Right renal cortex interstitium (tissue), 3 donors: Measurements from ENCODE around the gene CHRNA9. TPM values are rescaled to one million over a fixed set of nuclear protein-coding genes. Genes with fewer than 3 reads are reported as not detected.
A peak's percentile ranks its signal among the peaks of the same experiment; 100 is the strongest.

ENCODE experiments used
- DNase-seq, 3 donors: peaks; one replicate each; pipeline ENCODE4 v3.0.0-alpha.2; 2013; ENCODE audit warnings: low read depth in 3 of 3, low spot score in 2 of 3
- polyA plus RNA-seq, 3 donors: library from polyadenylated mRNA; unstranded; fragments of 120-200 nt; gene quantifications; one replicate each; pipeline ENCODE4 v1.2.1, GENCODE V29; 2013; ENCODE audit not compliant: insufficient read length in 3 of 3

CHRNA9 gene
- polyA plus RNA-seq, 3 donors = 0.82 to 1.5 (median 0.83) TPM

DNA sequence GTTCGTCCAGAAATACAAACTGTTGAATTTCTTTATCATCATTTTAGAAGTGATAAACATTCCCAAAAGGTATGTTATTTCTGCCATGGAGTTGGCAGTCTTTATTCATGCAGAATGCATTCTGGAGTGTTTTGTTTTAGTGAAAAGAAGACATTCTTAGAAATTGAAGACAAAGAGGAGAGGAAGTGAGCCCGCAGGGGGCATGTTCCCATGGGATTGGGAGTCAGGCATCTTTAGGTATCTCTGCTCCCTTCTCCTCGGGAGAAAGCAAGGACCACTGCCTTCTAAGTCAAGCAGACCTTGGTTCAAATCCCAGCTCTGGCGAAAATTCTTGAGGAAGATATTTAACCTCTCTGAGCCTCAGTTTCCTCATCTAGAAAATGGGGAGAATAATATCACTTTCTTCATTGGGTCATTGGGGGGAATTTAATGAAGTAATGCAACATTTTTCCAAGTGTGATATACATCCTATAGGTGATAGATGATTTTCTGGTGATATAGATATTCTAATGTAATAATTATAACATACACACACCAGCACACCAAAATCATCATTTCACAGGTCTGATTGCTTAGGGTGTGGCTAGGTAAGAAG is 26.5 kb upstream of the CHRNA9 start:
- DNase-seq = no peak

DNA sequence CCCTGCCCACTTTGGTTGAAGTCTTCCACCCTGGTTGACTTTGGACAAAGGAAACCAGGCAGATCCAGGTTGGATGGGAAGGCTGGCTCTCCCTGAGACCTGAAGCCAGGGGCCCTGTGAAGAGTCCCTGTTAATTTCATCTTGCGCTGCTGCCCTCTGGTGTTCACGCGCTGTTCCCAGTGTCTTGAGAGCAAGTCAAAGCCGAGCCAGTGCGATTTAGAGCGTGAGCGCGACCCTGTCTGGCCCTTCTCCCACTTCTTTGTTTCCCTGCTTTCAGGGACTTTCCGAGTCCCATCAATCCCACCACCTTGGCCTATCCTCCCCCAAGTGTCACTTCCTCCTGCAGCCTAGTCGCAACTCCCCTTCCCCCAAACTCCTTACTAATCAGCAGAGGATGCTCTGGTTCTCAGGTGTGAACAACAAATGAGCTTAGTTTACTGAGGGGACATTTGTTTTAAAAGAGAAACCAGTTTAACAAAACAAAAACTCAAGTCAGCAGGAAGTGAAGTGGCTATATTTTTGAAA is 25.8 kb upstream of the CHRNA9 start:
- peak; percentile 77 to 81 (median 80) for DNase-seq

DNA sequence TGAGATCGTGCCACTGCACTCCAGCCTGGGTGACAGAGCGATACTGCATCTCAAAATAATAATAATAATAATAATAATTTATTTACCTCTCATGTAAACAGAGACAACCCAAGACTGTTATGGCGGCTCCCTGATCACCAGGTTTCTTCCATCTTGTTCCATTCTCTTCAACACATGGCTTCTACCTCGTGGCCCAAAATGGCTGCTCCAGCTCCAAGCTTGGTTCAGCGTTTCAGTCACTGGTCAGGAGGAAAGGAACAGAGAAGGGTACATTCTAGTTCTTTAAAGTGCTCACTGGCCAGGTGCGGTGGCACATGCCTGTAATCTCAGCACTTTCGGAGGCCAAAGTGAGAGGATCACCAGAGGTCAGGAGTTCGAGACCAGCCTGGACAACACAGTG is 24.9 kb upstream of the CHRNA9 start:
- DNase-seq = no peak

DNA sequence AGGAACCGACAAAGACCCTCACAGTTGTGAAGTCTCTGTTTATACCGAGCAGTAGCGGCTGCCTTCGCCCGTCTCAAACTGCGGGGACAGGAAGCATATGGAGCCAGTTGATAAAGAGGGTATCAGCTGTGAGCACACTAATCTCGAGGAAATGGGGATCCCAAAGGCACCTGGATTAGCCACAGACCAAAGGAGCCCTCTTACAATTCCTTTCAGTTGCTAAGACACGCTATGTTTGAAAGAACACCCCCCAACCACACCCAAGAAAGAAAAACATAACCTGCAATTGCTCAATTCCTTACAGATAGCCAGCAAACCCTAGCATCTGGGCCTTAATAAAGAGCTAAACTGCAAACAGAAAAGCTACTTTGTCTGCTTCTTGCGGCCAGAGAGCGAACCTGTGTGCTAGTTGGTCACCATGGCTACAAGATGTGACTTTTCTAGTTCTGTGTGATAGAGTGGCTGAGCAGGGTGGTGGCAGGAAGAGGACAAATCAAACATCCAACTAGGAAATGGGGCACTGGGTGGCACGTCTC is 23.3 kb upstream of the CHRNA9 start:
- DNase-seq = no peak

DNA sequence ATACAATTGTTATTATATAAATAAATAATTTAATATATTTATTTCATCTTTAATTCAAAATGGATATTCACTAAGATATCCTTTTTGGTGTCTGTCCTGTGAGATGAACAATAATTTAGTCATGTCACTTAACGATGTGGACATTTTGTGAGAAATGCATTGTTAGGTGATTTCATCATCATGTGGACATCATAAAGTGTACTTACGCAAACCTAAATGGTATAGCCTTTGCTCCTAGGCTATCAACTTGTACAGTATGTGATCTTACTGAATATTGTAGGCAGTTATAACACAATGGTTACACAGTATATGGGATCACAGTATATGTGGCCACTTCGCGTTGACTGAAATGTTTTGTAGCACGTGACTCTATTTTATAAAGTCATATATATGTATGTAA is 20.2 kb upstream of the CHRNA9 start:
- DNase-seq = no peak

DNA sequence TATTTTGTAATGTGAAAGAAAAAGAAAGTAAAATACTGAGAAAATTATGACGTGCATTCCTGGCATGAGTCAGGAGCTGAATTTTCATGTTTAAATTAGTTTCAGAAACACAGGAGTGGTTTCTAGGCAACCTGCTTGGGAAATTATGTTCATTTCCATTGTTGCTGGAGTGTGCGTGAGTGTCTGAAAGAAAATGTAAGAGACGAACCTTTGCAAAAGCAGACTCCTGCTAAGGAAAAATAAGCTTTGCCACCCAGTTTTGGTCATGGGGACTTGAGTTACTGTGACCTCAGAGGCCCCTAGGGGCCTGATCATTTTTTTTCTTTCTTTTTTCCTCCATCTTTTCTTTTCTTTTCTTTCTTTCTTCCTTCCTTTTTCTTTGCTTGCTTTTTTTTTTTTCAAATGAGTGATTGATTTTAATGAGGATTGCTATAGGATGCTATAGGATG is 18.8 kb upstream of the CHRNA9 start:
- DNase-seq = no peak

DNA sequence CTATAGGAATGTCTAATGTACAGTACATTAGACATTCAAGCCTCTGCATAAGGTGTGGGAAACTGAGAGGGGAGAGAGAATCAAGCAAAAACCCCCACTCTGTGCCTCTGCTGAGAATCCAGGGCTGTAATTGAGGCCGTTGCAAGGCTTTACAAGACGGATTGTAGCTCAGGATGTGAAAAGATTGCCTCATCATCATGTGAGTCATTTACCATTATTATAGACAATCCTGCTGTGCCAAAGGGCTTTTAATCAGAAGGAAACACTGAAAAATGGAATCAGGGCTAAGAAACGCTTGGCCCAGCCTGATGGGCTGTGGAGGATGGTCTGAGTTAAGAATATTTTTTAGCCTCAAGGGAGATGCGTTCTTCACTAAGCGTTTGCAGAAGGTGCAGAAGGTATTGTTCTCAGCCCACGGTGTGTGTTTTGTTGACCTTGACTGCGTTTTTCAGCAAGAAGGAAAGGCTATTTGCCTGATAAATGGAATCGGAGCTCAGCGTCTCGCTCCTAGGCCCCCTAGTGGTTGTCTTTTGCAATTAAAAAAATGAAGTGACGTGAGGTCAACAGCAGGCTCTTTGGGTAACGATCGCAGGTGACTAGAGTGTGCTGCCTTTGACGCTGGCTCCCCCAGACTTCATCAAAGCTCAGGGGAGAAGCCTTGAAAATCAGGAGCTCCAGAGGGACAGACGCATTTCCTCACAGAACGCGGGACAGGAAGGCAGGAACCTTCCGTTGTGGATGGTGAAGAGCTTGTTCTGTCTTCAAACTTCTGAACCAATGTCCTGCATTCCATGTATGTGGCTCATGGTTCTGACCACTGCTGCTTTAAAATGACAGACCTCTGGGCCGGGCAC is 18.1 kb upstream of the CHRNA9 start:
- DNase-seq = peak in 1 of 3 donors; percentile 68

DNA sequence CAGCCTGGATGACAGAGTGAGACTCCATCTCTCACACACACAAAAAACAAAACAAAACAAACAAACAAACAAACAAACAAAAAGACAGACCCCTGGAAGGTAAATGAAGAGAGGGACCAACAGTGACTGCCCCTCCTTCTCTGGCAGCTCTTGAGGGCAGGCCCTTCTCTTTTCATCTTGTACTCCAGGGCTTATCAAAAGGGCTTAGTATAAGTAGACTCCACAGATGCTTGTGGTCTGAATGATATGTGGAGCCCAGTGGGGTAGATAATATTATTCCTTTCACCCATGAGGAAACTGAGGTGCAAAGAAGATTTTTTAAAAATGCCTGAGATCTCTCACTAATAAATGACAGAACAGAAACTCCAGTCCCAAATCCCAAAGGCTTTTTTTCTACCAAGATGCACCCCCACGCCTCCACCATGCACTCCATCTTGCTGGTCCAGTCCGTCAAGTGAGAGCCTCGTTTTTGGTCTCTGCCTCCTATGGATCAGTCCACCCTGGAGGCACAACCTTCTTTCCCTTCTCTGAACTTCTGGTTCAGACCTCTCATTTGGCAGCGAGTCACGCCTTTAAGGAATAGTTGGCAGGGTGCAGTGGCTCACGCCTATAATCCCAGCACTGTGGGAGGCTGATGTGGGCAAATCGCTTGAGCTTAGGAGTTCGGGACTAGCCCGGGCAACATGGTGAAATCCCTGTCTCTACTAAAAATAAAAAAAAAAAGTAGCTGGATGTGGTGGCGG is 17.0 kb upstream of the CHRNA9 start:
- DNase-seq = no peak

DNA sequence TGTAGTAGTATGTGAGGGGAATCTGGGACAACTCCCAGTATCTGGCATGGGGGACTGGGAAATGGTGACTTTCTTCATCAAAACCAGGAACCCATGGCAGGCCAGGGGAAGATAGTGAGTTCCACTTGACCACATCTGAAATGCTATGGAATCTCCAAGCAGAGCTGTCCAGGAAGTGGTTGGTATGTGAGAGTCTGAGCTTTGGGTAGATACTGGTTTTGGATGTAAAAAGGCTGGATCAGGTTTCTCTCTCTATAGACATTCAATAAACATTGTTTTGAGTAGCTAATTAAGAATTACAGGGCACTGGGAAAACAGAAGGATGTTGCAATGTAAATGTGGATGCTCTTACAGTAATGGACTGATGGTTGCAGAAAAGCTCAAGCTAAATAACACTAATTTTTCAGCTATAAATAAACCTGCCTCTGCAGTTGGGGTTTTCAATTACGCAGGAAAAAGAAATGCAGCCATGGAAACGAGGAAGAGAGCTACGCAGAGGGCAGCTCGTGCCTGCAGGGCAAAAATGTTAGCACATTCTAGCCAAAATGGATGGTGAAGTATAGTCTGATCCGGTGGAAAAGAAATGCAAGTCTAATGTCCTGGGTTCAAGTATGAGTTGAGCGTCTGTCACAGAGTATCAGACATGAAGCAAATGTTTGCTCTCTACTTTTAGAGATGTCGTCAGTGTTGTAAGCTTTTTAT is 13.4 kb upstream of the CHRNA9 start:
- no peak for DNase-seq

DNA sequence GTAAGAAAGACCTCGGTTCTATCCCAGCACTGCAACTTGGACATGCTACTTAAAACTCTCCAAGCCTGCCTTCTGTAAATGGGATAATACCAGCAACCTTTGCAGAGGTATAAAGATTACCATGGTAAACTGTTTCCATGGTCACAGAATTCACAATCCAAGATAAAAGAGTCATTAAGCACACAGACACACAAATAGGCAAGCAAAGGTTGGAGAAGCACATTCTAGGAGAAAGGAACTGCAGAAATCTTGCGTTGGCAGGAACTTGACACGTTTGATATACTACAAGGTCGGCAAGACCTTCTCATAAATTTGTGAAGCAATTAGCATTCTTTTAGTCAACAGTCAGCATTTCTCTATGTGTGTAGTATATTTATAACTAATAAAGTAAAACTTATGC is 12.3 kb upstream of the CHRNA9 start:
- no peak for DNase-seq

DNA sequence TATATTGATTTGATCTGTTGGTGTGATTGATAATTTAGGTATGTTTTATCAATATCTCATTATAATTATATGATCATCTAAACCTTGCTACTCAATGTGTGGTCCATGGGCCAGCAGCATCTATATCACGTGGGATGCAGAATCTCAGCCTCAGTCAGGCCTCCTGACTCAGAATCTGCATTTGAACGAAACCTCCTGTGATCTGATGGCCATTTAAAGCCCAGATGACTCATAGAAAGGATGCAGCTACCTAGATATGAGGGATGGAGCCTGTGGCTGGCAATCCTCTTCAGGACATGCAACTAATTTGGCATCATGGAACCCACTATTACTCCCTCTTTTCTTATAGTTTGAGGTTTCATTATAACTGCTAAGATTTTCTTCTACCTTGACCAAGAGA is 11.3 kb upstream of the CHRNA9 start:
- no peak for DNase-seq

DNA sequence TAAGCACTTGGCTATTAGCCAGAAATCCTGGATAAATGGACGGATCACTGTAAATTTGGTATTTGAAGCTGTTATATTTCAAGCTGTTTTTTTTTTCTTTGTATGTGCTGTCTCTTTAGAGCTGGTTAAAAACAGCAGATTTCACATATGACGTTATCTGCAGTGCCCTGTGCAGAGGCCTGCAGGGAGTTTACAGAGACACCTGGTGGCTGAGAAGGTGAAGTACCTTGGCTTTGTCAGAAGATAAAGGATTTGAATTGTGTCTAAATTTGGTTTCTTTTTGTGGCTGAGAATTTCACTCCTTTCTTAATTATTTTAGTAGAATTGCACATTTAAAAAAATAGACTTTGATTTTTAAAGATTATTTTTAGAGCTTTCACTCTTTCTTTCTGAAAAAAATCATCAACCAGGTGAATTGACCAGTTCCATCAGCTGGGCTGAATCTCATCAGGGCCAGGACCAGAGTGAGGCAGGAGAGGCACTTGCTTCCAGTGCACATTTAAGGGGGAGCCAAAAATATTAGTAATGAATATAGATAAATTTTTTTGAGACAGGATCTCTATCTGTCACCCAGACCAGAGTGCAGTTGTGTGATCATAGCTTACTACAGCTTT is 9.6 kb upstream of the CHRNA9 start:
- DNase-seq = no peak

GRCh38 chr4:40327340-40327739 is 7.8 kb upstream of the CHRNA9 start:
- no peak for DNase-seq

DNA sequence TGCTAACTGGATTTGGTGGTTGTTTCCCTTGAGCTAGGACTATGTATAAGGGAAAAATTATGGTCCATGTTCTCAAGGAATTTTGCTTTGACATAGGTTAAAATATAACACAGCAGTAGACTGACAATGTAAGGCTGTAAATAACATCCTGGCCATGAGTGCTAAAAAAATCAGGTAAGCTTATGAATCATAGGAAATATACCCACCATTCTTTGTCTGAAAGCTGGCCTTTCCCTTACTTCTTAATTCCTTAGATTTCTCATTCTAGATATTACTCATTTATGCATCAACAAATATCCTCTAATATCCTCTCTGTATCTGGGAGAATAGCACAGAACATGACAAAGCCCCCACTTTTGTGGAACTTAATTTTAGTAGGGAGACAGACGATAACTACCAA is 6.8 kb upstream of the CHRNA9 start:
- no peak for DNase-seq

GRCh38 chr4:40329805-40330204 is 5.3 kb upstream of the CHRNA9 start:
- DNase-seq = no peak

DNA sequence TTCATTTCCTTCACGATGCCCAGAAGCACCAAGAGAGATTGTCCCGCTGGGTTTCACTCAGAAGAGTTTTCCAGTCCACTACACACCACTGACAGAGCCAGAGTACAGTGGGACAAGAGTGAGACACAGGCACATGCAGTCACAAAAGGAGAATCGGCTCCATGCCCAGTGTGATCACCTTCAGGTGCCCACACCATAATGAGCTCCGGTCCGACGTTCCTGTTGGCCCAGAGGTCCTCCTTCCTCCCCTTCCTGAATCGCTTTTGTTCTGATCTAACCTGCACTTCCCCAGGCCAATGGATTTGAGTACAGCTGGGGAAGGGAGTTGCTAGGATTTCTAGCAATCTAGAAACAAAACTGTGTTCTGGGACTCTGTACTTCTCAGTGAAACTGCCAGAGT is 4.6 kb upstream of the CHRNA9 start:
- no peak for DNase-seq

GRCh38 chr4:40331101-40331745 is 3.9 kb upstream of the CHRNA9 start:
- no peak for DNase-seq

- DNase-seq = no peak
Observed at GRCh38 chr4:40331961-40332360, 3.2 kb upstream of the CHRNA9 start.

GRCh38 chr4:40333921-40334352 is 1.2 kb upstream of the CHRNA9 start:
- no peak for DNase-seq

DNA sequence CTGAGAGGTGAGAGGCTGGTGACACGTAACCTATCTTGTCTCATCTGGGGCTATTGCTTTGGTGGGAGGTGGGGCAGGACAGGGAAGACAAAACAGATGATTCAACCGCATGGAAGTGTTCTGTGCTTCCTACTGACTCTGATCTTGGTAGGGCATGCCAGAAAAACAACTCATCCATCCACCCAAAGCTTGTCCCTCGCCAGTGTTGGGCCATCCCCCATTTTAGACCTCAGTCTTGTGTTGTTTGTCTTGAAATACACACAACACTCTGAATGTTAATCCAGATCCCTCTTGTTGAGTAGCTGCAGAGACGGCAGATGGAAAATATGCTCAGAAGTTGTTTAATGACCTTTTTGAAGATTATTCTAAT is 377 bp downstream of the CHRNA9 start:
- no peak for DNase-seq
